Esophagus squamous epithelium (tissue), 4 donors: ENCODE results near the gene PTPRN.

Experiments
- POLR2A ChIP-seq, 4 donors: fragments of 450-650 bp; IDR thresholded peaks; one replicate each; pipeline ENCODE4 v1.6.1; 2017; ENCODE audit warnings: antibody characterized with exemption in 4 of 4, mild to moderate bottlenecking in 4 of 4, moderate library complexity in 3 of 4
- TF ChIP-seq, protein P1 (sequence below), 6 experiments: fragments of 450-650 bp in 4 of 6; fragments of 200-600 bp in 2 of 6; sonication (generic) in 2 of 6; IDR thresholded peaks; one replicate each; pipeline ENCODE4 v1.5.1; 2016 to 2019; ENCODE audit warnings: antibody characterized with exemption in 6 of 6, mild to moderate bottlenecking in 4 of 6, moderate library complexity in 4 of 6

DNA sequence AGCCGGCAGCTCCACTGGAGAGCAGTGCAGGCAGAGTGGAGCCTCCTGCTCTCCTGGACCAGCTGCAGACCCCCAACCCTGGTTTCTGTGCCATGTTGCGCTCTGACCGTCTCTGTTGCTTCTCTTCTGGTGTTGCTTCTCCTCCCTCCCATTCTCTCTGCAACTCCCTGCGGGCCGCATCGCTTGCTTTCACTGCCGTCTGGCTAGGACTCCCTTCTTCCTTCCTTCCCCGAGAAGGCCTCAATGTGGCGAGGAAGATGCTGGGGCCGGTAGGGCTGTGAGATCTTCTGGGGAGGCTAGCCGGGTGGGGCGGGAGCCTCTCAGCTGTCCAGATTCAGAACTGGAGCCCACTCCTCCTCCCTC lies 23.8 kb downstream of the PTPRN start:
- TF ChIP-seq POLR2A (IDR thresholded peaks at IDR 0.05), result no peak
- TF ChIP-seq, protein P1, sequence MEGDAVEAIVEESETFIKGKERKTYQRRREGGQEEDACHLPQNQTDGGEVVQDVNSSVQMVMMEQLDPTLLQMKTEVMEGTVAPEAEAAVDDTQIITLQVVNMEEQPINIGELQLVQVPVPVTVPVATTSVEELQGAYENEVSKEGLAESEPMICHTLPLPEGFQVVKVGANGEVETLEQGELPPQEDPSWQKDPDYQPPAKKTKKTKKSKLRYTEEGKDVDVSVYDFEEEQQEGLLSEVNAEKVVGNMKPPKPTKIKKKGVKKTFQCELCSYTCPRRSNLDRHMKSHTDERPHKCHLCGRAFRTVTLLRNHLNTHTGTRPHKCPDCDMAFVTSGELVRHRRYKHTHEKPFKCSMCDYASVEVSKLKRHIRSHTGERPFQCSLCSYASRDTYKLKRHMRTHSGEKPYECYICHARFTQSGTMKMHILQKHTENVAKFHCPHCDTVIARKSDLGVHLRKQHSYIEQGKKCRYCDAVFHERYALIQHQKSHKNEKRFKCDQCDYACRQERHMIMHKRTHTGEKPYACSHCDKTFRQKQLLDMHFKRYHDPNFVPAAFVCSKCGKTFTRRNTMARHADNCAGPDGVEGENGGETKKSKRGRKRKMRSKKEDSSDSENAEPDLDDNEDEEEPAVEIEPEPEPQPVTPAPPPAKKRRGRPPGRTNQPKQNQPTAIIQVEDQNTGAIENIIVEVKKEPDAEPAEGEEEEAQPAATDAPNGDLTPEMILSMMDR (IDR thresholded peaks at IDR 0.05), result no peak
